Measurements from ENCODE around the gene MLLT10.

DNA sequence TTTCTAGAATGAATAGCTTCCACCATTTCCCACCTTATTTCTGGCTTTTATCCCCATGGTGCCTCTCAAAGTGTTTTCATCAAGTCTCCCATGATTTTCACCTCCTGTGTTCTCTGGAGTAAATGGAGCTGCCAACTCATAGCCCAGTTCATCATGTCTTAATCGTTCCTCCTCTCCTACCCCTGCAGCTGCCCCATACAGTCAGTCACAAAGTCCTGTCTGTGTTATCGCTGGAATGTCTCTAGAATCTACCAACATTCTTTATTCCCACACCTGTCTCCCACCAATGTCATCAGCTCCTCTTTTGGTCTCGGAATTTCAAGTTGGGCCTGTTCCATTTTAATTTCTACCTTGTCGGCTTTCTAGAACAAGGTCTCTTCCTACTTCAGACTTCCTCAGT is 178.9 kb downstream of the MLLT10 start:
- TF ChIP-seq POLR2A (IDR thresholded peaks at IDR 0.05) (no peak), EP300 (IDR thresholded peaks at IDR 0.05) (no peak)

Data from ovary (tissue), 1 donor.